ENCODE measurements around the gene PFKL. TPM values are rescaled to one million over a fixed set of nuclear protein-coding genes. Genes with fewer than 3 reads are reported as not detected.
A peak's percentile ranks its signal among the peaks of the same experiment; 100 is the strongest.

PFKL gene
- total and polyA plus RNA-seq, 2 of the 8 experiments (the other 6 are each of a cell fraction or from before 2014, with no cell fraction given): 80.2 to 82.3 TPM

- H3K4me2 ChIP-seq (ENCODE audit: insufficient read depth in 1 of 2, low read depth in 2 of 2, low read length in 2 of 2): no peak overlapping the region
- H3K79me2 ChIP-seq (ENCODE audit: control insufficient read depth in 1 of 2, insufficient read depth in 2 of 2, low read length in 2 of 2): no peaks in the 10 kb centered on the region
- H3K23me2 ChIP-seq (ENCODE audit: low read depth, low read length): no peaks in the 10 kb centered on the region; the same call in 1 of the 2 replicates
- H4K8ac ChIP-seq (ENCODE audit: extremely low read depth, insufficient read depth, low read length): peak overlapping the region; percentile 31; the same call in 1 of the 2 replicates
- no peak overlapping the region for H2AK5ac ChIP-seq (ENCODE audit: low read depth, low read length)
- H3K4me1 ChIP-seq (replicated peaks in 1 of 4; ENCODE audit: control insufficient read depth in 3 of 4, insufficient read depth in 4 of 4, low read length in 3 of 4): no peaks in the 10 kb centered on the region; a peak in 1 of 7 replicates
- no peak overlapping the region for H3K27ac ChIP-seq (ENCODE audit: low read depth, low read length)
- peaks cover 0 to 2% of the 10 kb centered on the region in 2 experiments for H4K20me1 ChIP-seq (replicated peaks in 1 of 2; ENCODE audit: control insufficient read depth in 1 of 2, insufficient read depth in 2 of 2, low read length in 2 of 2)
- H3K18ac ChIP-seq (ENCODE audit: extremely low read depth, low read length): no peak overlapping the region
- no peak overlapping the region for H2BK20ac ChIP-seq (ENCODE audit: low read length)
- no peak overlapping the region for H2BK15ac ChIP-seq (ENCODE audit: low read length)
- no peak overlapping the region for H4K91ac ChIP-seq (replicated peaks; ENCODE audit: insufficient read length, low read length)
- H2BK120ac ChIP-seq (replicated peaks; ENCODE audit: low read depth, low read length): no peak overlapping the region
- H3K9me3 ChIP-seq (ENCODE audit: insufficient read depth in 2 of 2, low read depth in 1 of 2, low read length in 1 of 2): no peaks in the 10 kb centered on the region
- FAIRE-seq (no peak), DNase-seq (ENCODE audit: low read depth in 1 of 2, low spot score in 2 of 2) (no peak)
- no peaks in the 10 kb centered on the region for H3K36me3 ChIP-seq (ENCODE audit: control insufficient read depth in 2 of 4, insufficient read depth in 4 of 4, low read length in 3 of 4)
- H2BK5ac ChIP-seq (ENCODE audit: low read depth, low read length): no peak overlapping the region
- peaks cover 11 to 19% (median 16%) of the 10 kb centered on the region in 4 experiments; a peak in 6 of 7 replicates for H3K27me3 ChIP-seq (replicated peaks in 1 of 4; ENCODE audit: control insufficient read depth in 3 of 4, extremely low read depth in 1 of 4, insufficient read depth in 3 of 4, low read length in 3 of 4)
- no peak overlapping the region for H3K23ac ChIP-seq (ENCODE audit: insufficient read length)
- H3K56ac ChIP-seq (replicated peaks; ENCODE audit: insufficient read length, low read depth, low read length): no peak overlapping the region
- H3K14ac ChIP-seq (ENCODE audit: insufficient read length): no peak overlapping the region
- no peak overlapping the region for H2BK12ac ChIP-seq (ENCODE audit: low read depth, low read length)
- H3K9ac ChIP-seq (replicated peaks in 1 of 4; ENCODE audit: extremely low read depth in 1 of 4, low read depth in 3 of 4, low read length in 3 of 4): no peak overlapping the region
- ChIA-PET CTCF (ENCODE audit: partially characterized antibody) (interaction anchor here (0.8 to 2.5 kb wide), 9 partner anchors 13 to 144 kb away, joined by 3 to 11 read pairs (median 4); no protein-coding TSS in a partner anchor), POLR2A (ENCODE audit: partially characterized antibody) (no interaction called here)
- H3K79me1 ChIP-seq (ENCODE audit: low read depth, low read length): no peaks in the 10 kb centered on the region
- H3K4ac ChIP-seq (replicated peaks; ENCODE audit: insufficient read length, low read depth, low read length): no peak overlapping the region
- no peak overlapping the region for H4K5ac ChIP-seq (ENCODE audit: insufficient read length, low read depth, low read length)
- H2AFZ ChIP-seq (ENCODE audit: low read length): no peak overlapping the region
- no peak overlapping the region for H3K4me3 ChIP-seq (ENCODE audit: extremely low read depth in 1 of 4, insufficient read depth in 2 of 4, low read depth in 3 of 4, low read length in 4 of 4)
- WGBS, 2 experiments (ENCODE audit: extremely low coverage in 1 of 2, insufficient coverage in 1 of 2, insufficient read length in 1 of 2, insufficient replicate concordance in 2 of 2, low coverage in 1 of 2, low lambda C conversion rate in 2 of 2, missing lambda C conversion rate in 1 of 2): 87% methylated on average over 11 of the region's 11 CpGs; no CpG with 5 or more reads in 1 of the 2 experiments
- TF ChIP-seq SP4 (IDR thresholded peaks at IDR 0.05; ENCODE audit: low read length) (no peak), ATF3 (IDR thresholded peaks at IDR 0.05; ENCODE audit: insufficient read depth, low read depth, low read length) (no peak), E2F6 (IDR thresholded peaks at IDR 0.05) (no peak), ASH2L (IDR thresholded peaks at IDR 0.05; ENCODE audit: low read length) (no peak), FOSL1 (IDR thresholded peaks at IDR 0.05; ENCODE audit: insufficient read depth, low read depth, low read length) (no peak), TAF7 (optimal IDR thresholded peaks at IDR 0.05; ENCODE audit: borderline replicate concordance, low read depth, low read length) (no peak), HDAC2 (IDR thresholded peaks at IDR 0.05; ENCODE audit: borderline replicate concordance in 1 of 2, low read depth in 2 of 2, low read length in 2 of 2) (no peak), MAFK (IDR thresholded peaks at IDR 0.05; ENCODE audit: low read depth, low read length) (no peak), SIN3A (conservative IDR thresholded peaks at IDR 0.05 in 1 of 2, IDR thresholded peaks at IDR 0.05 in 1 of 2; ENCODE audit: low read depth in 1 of 2, low read length in 2 of 2) (no peak), JUN (IDR thresholded peaks at IDR 0.05; ENCODE audit: low read depth, low read length) (no peak), JUND (IDR thresholded peaks at IDR 0.05; ENCODE audit: low read length) (no peak), PHF8 (conservative IDR thresholded peaks at IDR 0.05; ENCODE audit: low read depth, low read length) (no peak), TEAD4 (IDR thresholded peaks at IDR 0.05; ENCODE audit: low read depth, low read length) (no peak)
Observed at GRCh38 chr21:44345495-44345894, 45.6 kb downstream of the PFKL start.

Measured in H1 (cell line).